Measurements from ENCODE around the gene NFIB.

Gene NFIB

GRCh38 chr9:14096258-14096922 lies 217.6 kb downstream of the NFIB start:
- CTCF ChIA-PET, result interaction anchor here (1.0 kb wide), 1 partner anchor 215 kb away, joined by 3 read pairs; no protein-coding TSS in a partner anchor
- POLR2A ChIA-PET, result no interaction called here
- TF ChIP-seq PKNOX1 (IDR thresholded peaks at IDR 0.05), result 0 out of 2 replicates have a peak, but pooled peaks have one; percentile 8
- TF ChIP-seq CTBP1 (IDR thresholded peaks at IDR 0.05; ENCODE audit: borderline replicate concordance), result peak; percentile 70; the same call in 1 of the 2 replicates
- peak; percentile 68; the same call in 1 of the 2 replicates for TF ChIP-seq ARNT (IDR thresholded peaks at IDR 0.05)
- no peak for TF ChIP-seq BHLHE40 (IDR thresholded peaks at IDR 0.05; ENCODE audit: borderline replicate concordance)
- TF ChIP-seq NFRKB (IDR thresholded peaks at IDR 0.05), result no peak
- TF ChIP-seq ZNF384 (IDR thresholded peaks at IDR 0.05), result peak; percentile 83
- TF ChIP-seq ELF4 (IDR thresholded peaks at IDR 0.05), result no peak
- TF ChIP-seq SP1 (IDR thresholded peaks at IDR 0.05), result no peak
- TF ChIP-seq FOXA1 (IDR thresholded peaks at IDR 0.05), result no peak
- peak; percentile 34 for DNase-seq (ENCODE audit: extremely low spot score)

GRCh38 chr9:14095277-14095676 lies 218.7 kb downstream of the NFIB start:
- ChIA-PET POLR2A (no interaction called here), CTCF (no interaction called here)
- TF ChIP-seq NFRKB (IDR thresholded peaks at IDR 0.05) (no peak), ZNF384 (IDR thresholded peaks at IDR 0.05) (no peak), FOXK2 (IDR thresholded peaks at IDR 0.05) (no peak), ARNT (IDR thresholded peaks at IDR 0.05) (no peak), SUZ12 (IDR thresholded peaks at IDR 0.05) (no peak), L3MBTL2 (conservative IDR thresholded peaks at IDR 0.05) (no peak), BHLHE40 (IDR thresholded peaks at IDR 0.05; ENCODE audit: borderline replicate concordance) (no peak), LEF1 (IDR thresholded peaks at IDR 0.05; ENCODE audit: borderline replicate concordance) (no peak)
- DNase-seq (ENCODE audit: extremely low spot score), result no peak

- DNase-seq (ENCODE audit: extremely low spot score), result no peak
- POLR2A ChIA-PET, result no interaction called here
- CTCF ChIA-PET, result no interaction called here
- TF ChIP-seq FOXK2 (IDR thresholded peaks at IDR 0.05) (no peak), NFRKB (IDR thresholded peaks at IDR 0.05) (no peak), ZNF384 (IDR thresholded peaks at IDR 0.05) (no peak), HDGF (IDR thresholded peaks at IDR 0.05; ENCODE audit: borderline replicate concordance) (no peak), TARDBP (IDR thresholded peaks at IDR 0.05) (no peak)
These were observed 219.4 kb downstream of the NFIB start for GRCh38 chr9:14094491-14094890.

GRCh38 chr9:14092344-14092743 lies 221.6 kb downstream of the NFIB start:
- ChIA-PET POLR2A (no interaction called here), CTCF (no interaction called here)
- no peak for TF ChIP-seq FOXM1 (IDR thresholded peaks at IDR 0.05; ENCODE audit: borderline replicate concordance)
- DNase-seq (ENCODE audit: extremely low spot score), result no peak

- TF ChIP-seq BHLHE40 (IDR thresholded peaks at IDR 0.05; ENCODE audit: borderline replicate concordance) (no peak), TARDBP (IDR thresholded peaks at IDR 0.05) (no peak)
- CTCF ChIA-PET, result no interaction called here
- POLR2A ChIA-PET, result no interaction called here
- DNase-seq (ENCODE audit: extremely low spot score), result no peak
These were observed 224.7 kb downstream of the NFIB start for GRCh38 chr9:14089051-14089803.

GRCh38 chr9:14087576-14087975 lies 226.4 kb downstream of the NFIB start:
- DNase-seq (ENCODE audit: extremely low spot score), result no peak
- TF ChIP-seq L3MBTL2 (conservative IDR thresholded peaks at IDR 0.05) (no peak), SUZ12 (IDR thresholded peaks at IDR 0.05) (no peak), ZNF384 (IDR thresholded peaks at IDR 0.05) (no peak), BHLHE40 (IDR thresholded peaks at IDR 0.05; ENCODE audit: borderline replicate concordance) (no peak), FOXK2 (IDR thresholded peaks at IDR 0.05) (no peak), PKNOX1 (IDR thresholded peaks at IDR 0.05) (no peak), CTBP1 (IDR thresholded peaks at IDR 0.05; ENCODE audit: borderline replicate concordance) (no peak), HDGF (IDR thresholded peaks at IDR 0.05; ENCODE audit: borderline replicate concordance) (no peak), NFRKB (IDR thresholded peaks at IDR 0.05) (no peak)
- CTCF ChIA-PET, result no interaction called here

GRCh38 chr9:14086495-14086894 lies 227.4 kb downstream of the NFIB start:
- CTCF ChIA-PET, result no interaction called here
- DNase-seq (ENCODE audit: extremely low spot score), result no peak
- TF ChIP-seq SUZ12 (IDR thresholded peaks at IDR 0.05), result no peak
- POLR2A ChIA-PET, result no interaction called here

More at GRCh38 chr9:14087576-14087975, 226.4 kb downstream of the NFIB start:
- POLR2A ChIA-PET, result no interaction called here

- DNase-seq (ENCODE audit: extremely low spot score), result no peak
- CTCF ChIA-PET, result no interaction called here
These were observed 228.1 kb downstream of the NFIB start for GRCh38 chr9:14085810-14086209.

More at GRCh38 chr9:14085810-14086209, 228.1 kb downstream of the NFIB start:
- POLR2A ChIA-PET, result no interaction called here
- no peak for TF ChIP-seq FOXA1 (IDR thresholded peaks at IDR 0.05)
- TF ChIP-seq HDGF (IDR thresholded peaks at IDR 0.05; ENCODE audit: borderline replicate concordance), result no peak
- TF ChIP-seq NFRKB (IDR thresholded peaks at IDR 0.05), result no peak
- TF ChIP-seq BHLHE40 (IDR thresholded peaks at IDR 0.05; ENCODE audit: borderline replicate concordance), result no peak
- TF ChIP-seq TARDBP (IDR thresholded peaks at IDR 0.05), result no peak
- TF ChIP-seq SP1 (IDR thresholded peaks at IDR 0.05), result no peak
- no peak for TF ChIP-seq ARNT (IDR thresholded peaks at IDR 0.05)
- no peak for TF ChIP-seq CTBP1 (IDR thresholded peaks at IDR 0.05; ENCODE audit: borderline replicate concordance)
- no peak for TF ChIP-seq ZNF384 (IDR thresholded peaks at IDR 0.05)
- TF ChIP-seq SUZ12 (IDR thresholded peaks at IDR 0.05), result no peak
- no peak for TF ChIP-seq FOXM1 (IDR thresholded peaks at IDR 0.05; ENCODE audit: borderline replicate concordance)
- no peak for TF ChIP-seq FOXK2 (IDR thresholded peaks at IDR 0.05)
- no peak for TF ChIP-seq ELF4 (IDR thresholded peaks at IDR 0.05)

Data from HEK293T (cell line).